ENCODE measurements around the gene PRDM5. TPM values are rescaled to one million over a fixed set of nuclear protein-coding genes. Genes with fewer than 3 reads are reported as not detected.

The PRDM5 gene
- total RNA-seq, 2 donors from 2014 or later: 0.50 TPM; not detected in 1

DNA sequence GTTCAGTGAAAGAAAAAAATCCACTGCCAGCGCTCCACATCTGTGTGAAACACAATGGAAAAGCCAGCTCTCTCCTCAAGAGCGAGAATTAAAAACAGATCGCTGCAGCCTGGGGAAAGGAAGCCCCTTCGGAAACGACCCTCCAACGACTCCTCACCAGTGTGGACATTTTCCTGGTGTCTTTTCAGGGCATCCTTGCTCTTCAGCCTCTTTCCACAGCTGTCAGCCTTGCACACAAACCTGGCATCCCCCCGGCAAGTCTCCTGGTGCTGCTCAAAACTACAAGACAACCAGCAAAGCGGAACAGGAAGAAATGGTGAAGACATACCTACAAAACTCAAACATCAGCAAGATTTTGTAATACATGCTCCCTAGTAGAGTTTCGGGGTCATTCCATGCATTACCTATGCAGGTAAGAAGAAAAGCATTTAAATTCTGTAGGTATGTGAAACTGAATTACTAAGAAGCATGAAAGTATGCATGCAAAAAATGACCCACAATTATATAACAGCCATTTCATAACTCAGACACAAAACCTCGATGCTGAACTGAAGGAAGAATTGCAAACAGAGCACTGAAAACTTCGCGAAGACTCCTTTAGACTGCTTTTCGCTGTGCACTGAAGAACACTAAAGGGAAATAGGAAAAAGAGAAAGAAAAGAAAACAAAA, 106.1 kb downstream of the PRDM5 start:
- H3K36me3 Mint-ChIP-seq: no peaks in the 10 kb centered on the region
- H3K4me3 Mint-ChIP-seq: no peak overlapping the region
- no peak for ATAC-seq
- no peak for DNase-seq (ENCODE audit: low spot score)
- H3K27me3 Mint-ChIP-seq: no peaks in the 10 kb centered on the region
- H3K9me3 Mint-ChIP-seq: no peaks in the 10 kb centered on the region
- peaks cover 0 to 5% of the 10 kb centered on the region in 2 donors for H3K4me1 Mint-ChIP-seq (ENCODE audit: low read depth in 2 of 2)
- no peak overlapping the region for H3K27ac Mint-ChIP-seq

- no peaks in the 10 kb centered on the region for H3K9me3 Mint-ChIP-seq
- ATAC-seq: no peak
- no peaks in the 10 kb centered on the region for H3K36me3 Mint-ChIP-seq
- H3K27ac Mint-ChIP-seq: no peak overlapping the region
- H3K27me3 Mint-ChIP-seq: no peaks in the 10 kb centered on the region
- H3K4me3 Mint-ChIP-seq: no peak overlapping the region
- H3K4me1 Mint-ChIP-seq (ENCODE audit: low read depth in 2 of 2): peaks cover 0 to 5% of the 10 kb centered on the region in 2 donors
- no peak for DNase-seq (ENCODE audit: low spot score)
These were observed 107.2 kb downstream of the PRDM5 start for GRCh38 chr4:120815361-120815760.

- Mint-ChIP-seq H3K4me3 (no peak overlapping the region), H3K27me3 (no peaks in the 10 kb centered on the region), H3K36me3 (no peaks in the 10 kb centered on the region), H3K9me3 (no peaks in the 10 kb centered on the region), H3K27ac (no peak overlapping the region), H3K4me1 (ENCODE audit: low read depth in 2 of 2) (peaks cover 0 to 5% of the 10 kb centered on the region in 2 donors)
- ATAC-seq (no peak), DNase-seq (ENCODE audit: low spot score) (no peak)
These were observed 107.6 kb downstream of the PRDM5 start for GRCh38 chr4:120814886-120815285.

DNA sequence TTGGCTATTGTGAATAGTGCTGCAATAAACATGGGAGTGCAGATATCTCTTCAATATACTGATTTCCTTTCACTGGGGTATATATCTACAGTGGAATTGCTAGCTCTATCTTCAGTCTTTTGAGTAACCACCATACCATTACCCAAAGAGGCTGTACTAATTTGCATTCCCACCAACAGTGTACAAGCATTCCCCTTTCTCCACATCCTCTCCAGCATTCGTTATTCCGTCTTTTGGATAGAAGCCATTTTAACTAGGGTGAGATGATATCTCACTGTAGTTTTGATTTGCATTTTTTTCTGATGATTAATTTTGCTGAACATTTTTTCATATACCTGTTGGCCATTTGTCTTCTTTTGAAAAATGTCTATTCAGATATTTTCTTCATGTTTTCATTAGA, 110.3 kb downstream of the PRDM5 start:
- Mint-ChIP-seq H3K4me3 (no peak overlapping the region), H3K36me3 (no peaks in the 10 kb centered on the region), H3K27ac (no peak overlapping the region), H3K4me1 (ENCODE audit: low read depth in 2 of 2) (peaks cover 0 to 5% of the 10 kb centered on the region in 2 donors), H3K9me3 (peaks cover 5% of the 10 kb centered on the region), H3K27me3 (no peaks in the 10 kb centered on the region)
- ATAC-seq (no peak), DNase-seq (ENCODE audit: low spot score) (no peak)

DNA sequence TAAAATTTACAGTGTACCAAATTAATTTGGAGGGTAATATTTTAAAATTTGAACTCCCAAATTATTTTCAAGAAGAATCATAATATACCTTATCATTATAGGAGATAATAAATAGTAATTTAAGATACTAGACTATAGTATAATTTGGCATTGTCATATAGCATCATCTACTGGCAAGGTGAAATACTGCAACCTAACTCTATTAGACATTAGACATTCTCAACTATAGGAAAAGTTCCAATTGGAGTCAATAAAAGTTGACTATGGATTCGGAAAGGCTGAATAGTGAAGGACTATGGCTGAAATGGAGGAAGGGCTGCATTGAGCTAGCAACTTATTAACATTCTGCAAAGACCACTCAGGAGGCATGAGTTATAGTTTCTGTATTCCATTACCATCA, 113.0 kb downstream of the PRDM5 start:
- no peaks in the 10 kb centered on the region for H3K4me1 Mint-ChIP-seq (ENCODE audit: low read depth in 2 of 2)
- peaks cover 9% of the 10 kb centered on the region for H3K36me3 Mint-ChIP-seq
- H3K27me3 Mint-ChIP-seq: peaks cover 0 to 5% of the 10 kb centered on the region in 2 donors
- H3K9me3 Mint-ChIP-seq: peaks cover 20% of the 10 kb centered on the region
- no peak overlapping the region for H3K27ac Mint-ChIP-seq
- no peak overlapping the region for H3K4me3 Mint-ChIP-seq
- ATAC-seq: no peak
- DNase-seq (ENCODE audit: low spot score): no peak

GRCh38 chr4:120808475-120809141, 113.9 kb downstream of the PRDM5 start:
- no peak for DNase-seq (ENCODE audit: low spot score)
- no peak for ATAC-seq
- H3K36me3 Mint-ChIP-seq: peaks cover 12% of the 10 kb centered on the region
- H3K9me3 Mint-ChIP-seq: peaks cover 24% of the 10 kb centered on the region
- H3K4me1 Mint-ChIP-seq (ENCODE audit: low read depth in 2 of 2): no peaks in the 10 kb centered on the region
- no peak overlapping the region for H3K27ac Mint-ChIP-seq
- H3K27me3 Mint-ChIP-seq: peaks cover 0 to 8% of the 10 kb centered on the region in 2 donors
- H3K4me3 Mint-ChIP-seq: no peak overlapping the region

DNA sequence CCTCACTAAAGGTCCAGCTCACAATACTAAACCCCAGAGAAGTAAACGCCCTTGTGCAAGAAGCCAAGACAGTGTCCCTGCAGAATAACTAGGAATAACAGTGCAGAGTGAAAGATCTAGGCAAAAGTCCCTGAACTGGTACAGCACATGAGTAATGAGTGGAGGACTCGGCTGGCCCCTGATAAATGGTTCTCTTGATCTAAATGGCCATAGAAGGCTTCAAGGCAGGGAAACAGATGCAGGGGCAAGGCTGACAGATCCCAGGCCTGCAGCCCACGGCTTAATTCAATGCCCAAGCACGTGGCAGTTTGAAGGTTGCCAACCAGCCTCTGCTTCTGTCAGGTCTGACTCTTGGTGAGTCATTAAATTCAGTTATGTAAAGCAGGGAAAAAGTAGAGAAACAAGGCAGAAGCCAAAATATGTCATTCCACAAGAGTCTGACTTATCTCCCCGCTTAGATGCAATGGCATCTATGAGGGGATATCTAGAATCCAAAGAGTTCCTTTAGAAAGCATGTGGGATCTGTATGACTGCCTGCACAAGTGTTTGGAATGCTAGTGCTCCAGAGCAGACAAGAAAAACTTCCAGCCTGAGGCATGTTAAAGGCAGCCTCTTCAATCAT, 121.3 kb downstream of the PRDM5 start:
- Mint-ChIP-seq H3K4me3 (no peak overlapping the region), H3K27ac (no peak overlapping the region), H3K9me3 (peaks cover 20% of the 10 kb centered on the region), H3K36me3 (peaks cover 11% of the 10 kb centered on the region), H3K27me3 (peaks cover 0 to 15% of the 10 kb centered on the region in 2 donors), H3K4me1 (ENCODE audit: low read depth in 2 of 2) (no peaks in the 10 kb centered on the region)
- ATAC-seq: no peak
- no peak for DNase-seq (ENCODE audit: low spot score)

- DNase-seq (ENCODE audit: low spot score) (no peak), ATAC-seq (no peak)
- Mint-ChIP-seq H3K4me1 (ENCODE audit: low read depth in 2 of 2) (no peaks in the 10 kb centered on the region), H3K4me3 (no peak overlapping the region), H3K9me3 (peaks cover 2% of the 10 kb centered on the region), H3K36me3 (no peaks in the 10 kb centered on the region), H3K27me3 (peaks cover 0 to 8% of the 10 kb centered on the region in 2 donors), H3K27ac (no peak overlapping the region)
These were observed 124.0 kb downstream of the PRDM5 start for GRCh38 chr4:120798570-120798969.

DNA sequence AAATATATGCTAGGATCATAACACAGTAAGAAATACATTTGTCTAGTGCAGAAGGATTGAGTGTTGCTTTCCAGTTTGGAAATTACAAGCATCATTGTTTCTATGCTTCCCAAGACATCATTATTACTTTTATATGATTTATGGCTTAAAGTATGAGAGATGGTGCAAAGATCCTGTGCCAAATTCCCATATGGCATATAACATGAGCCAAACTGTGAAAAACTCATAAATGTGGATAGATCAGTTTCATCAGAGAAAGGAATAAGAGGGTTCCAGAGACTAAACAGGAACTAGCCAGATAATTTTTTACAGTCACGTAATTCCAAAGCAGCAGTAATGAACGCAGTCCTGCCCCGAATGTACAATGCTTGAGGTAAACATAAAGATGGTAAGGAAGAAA, 126.3 kb downstream of the PRDM5 start:
- H3K36me3 Mint-ChIP-seq: no peaks in the 10 kb centered on the region
- DNase-seq (ENCODE audit: low spot score) (no peak), ATAC-seq (no peak)
- H3K4me3 Mint-ChIP-seq: no peak overlapping the region
- H3K4me1 Mint-ChIP-seq (ENCODE audit: low read depth in 2 of 2): no peaks in the 10 kb centered on the region
- H3K27me3 Mint-ChIP-seq: peaks cover 0 to 8% of the 10 kb centered on the region in 2 donors
- H3K9me3 Mint-ChIP-seq: no peaks in the 10 kb centered on the region
- no peak overlapping the region for H3K27ac Mint-ChIP-seq

DNA sequence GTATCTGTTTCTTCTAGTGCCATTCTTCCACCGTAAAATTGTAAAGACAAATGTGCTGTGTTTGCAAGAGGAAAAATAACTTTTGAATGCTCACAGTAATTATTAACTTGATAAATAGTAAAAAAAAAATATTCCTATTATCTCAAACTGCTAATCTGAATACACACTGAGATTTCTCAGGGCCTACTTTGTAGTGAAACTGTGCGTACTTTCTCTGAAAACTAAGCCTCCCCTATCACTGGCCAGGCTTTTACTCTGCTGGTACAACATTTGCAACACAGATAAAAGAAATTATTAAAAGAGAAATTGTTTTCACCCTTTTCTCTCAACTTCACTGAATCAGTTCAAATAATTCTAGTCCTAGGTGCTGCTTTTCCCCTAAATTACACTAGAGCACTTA, 137.3 kb downstream of the PRDM5 start:
- H3K9me3 Mint-ChIP-seq: peaks cover 9% of the 10 kb centered on the region
- H3K27ac Mint-ChIP-seq: no peak overlapping the region
- no peaks in the 10 kb centered on the region for H3K4me1 Mint-ChIP-seq (ENCODE audit: low read depth in 2 of 2)
- H3K36me3 Mint-ChIP-seq: no peaks in the 10 kb centered on the region
- H3K27me3 Mint-ChIP-seq: peaks cover 0 to 11% of the 10 kb centered on the region in 2 donors
- no peak for DNase-seq (ENCODE audit: low spot score)
- no peak for ATAC-seq
- H3K4me3 Mint-ChIP-seq: no peak overlapping the region

DNA sequence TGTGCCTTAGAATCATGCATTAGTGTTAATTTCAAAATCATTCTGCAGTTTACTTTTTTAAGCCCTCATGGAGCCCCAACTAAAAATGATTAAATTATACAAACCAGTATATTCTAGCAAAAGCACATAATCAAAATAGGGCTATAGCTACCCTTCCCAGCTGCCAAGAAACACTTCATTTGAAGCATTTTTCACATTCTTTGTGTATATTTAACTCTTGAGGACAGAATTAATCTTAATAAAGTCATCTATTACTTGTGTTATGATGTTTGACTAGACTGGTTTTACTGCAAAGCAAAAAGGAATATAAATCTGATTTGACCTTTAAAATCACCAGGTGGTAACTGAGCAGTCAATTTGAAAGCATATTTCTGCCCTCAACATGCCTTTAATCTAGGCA, 145.1 kb downstream of the PRDM5 start:
- Mint-ChIP-seq H3K36me3 (no peaks in the 10 kb centered on the region), H3K9me3 (no peaks in the 10 kb centered on the region), H3K4me1 (ENCODE audit: low read depth in 2 of 2) (no peaks in the 10 kb centered on the region), H3K27me3 (no peaks in the 10 kb centered on the region), H3K4me3 (no peak overlapping the region), H3K27ac (no peak overlapping the region)
- ATAC-seq (no peak), DNase-seq (ENCODE audit: low spot score) (no peak)

DNA sequence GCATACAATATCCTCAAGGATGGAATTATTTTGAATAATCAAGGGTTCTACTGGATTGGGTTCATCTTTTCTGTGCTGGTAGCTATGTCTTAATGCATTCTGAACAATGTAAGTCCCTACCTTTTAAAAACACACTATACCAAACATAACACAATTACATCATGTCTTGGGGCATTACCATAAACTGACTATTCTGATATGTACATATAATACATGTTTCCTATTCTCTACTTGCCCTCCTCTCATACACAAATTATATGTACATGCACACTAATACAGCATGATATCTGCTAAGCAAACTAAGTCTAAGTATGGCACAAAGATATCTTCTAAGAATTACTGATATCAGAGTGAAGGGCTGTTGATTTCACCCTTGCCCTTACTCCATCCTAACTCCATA, 147.1 kb downstream of the PRDM5 start:
- Mint-ChIP-seq H3K9me3 (no peaks in the 10 kb centered on the region), H3K27ac (no peak overlapping the region), H3K36me3 (no peaks in the 10 kb centered on the region), H3K4me1 (ENCODE audit: low read depth in 2 of 2) (no peaks in the 10 kb centered on the region), H3K27me3 (no peaks in the 10 kb centered on the region), H3K4me3 (no peak overlapping the region)
- ATAC-seq (no peak), DNase-seq (ENCODE audit: low spot score) (no peak)

GRCh38 chr4:120773641-120774040, 148.9 kb downstream of the PRDM5 start:
- no peaks in the 10 kb centered on the region for H3K4me1 Mint-ChIP-seq (ENCODE audit: low read depth in 2 of 2)
- no peaks in the 10 kb centered on the region for H3K36me3 Mint-ChIP-seq
- no peaks in the 10 kb centered on the region for H3K9me3 Mint-ChIP-seq
- H3K4me3 Mint-ChIP-seq: no peak overlapping the region
- no peak overlapping the region for H3K27ac Mint-ChIP-seq
- H3K27me3 Mint-ChIP-seq: no peaks in the 10 kb centered on the region
- DNase-seq (ENCODE audit: low spot score) (no peak), ATAC-seq (no peak)

- Mint-ChIP-seq H3K27ac (no peak overlapping the region), H3K9me3 (no peaks in the 10 kb centered on the region), H3K27me3 (no peaks in the 10 kb centered on the region), H3K4me3 (no peak overlapping the region), H3K4me1 (ENCODE audit: low read depth in 2 of 2) (no peaks in the 10 kb centered on the region), H3K36me3 (no peaks in the 10 kb centered on the region)
- no peak for ATAC-seq
- no peak for DNase-seq (ENCODE audit: low spot score)
These were observed 150.6 kb downstream of the PRDM5 start for GRCh38 chr4:120771907-120772306.

Measured in natural killer cell treated with Interleukin-12 subunit alpha and Interleukin-12 subunit beta and Interleukin-15 and Interleukin-18, amount 100 ng/mL, for 72 hours (primary cell).